ENCODE data around the gene COL5A1.

COL5A1 gene

GRCh38 chr9:134691695-134692572 is 50.3 kb downstream of the COL5A1 start:
- Mint-ChIP-seq H3K4me3 (no peak overlapping the region), H3K27ac (no peak overlapping the region), H3K27me3 (ENCODE audit: low read depth) (no peaks in the 10 kb centered on the region), H3K36me3 (ENCODE audit: low read depth) (peaks cover 4% of the 10 kb centered on the region), H3K9me3 (no peaks in the 10 kb centered on the region), H3K4me1 (peaks cover under 1% of the 10 kb centered on the region)
- TF ChIP-seq, protein P1, sequence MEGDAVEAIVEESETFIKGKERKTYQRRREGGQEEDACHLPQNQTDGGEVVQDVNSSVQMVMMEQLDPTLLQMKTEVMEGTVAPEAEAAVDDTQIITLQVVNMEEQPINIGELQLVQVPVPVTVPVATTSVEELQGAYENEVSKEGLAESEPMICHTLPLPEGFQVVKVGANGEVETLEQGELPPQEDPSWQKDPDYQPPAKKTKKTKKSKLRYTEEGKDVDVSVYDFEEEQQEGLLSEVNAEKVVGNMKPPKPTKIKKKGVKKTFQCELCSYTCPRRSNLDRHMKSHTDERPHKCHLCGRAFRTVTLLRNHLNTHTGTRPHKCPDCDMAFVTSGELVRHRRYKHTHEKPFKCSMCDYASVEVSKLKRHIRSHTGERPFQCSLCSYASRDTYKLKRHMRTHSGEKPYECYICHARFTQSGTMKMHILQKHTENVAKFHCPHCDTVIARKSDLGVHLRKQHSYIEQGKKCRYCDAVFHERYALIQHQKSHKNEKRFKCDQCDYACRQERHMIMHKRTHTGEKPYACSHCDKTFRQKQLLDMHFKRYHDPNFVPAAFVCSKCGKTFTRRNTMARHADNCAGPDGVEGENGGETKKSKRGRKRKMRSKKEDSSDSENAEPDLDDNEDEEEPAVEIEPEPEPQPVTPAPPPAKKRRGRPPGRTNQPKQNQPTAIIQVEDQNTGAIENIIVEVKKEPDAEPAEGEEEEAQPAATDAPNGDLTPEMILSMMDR (IDR thresholded peaks at IDR 0.05; ENCODE audit: unreplicated experiment in 3 of 3), result no peak

DNA sequence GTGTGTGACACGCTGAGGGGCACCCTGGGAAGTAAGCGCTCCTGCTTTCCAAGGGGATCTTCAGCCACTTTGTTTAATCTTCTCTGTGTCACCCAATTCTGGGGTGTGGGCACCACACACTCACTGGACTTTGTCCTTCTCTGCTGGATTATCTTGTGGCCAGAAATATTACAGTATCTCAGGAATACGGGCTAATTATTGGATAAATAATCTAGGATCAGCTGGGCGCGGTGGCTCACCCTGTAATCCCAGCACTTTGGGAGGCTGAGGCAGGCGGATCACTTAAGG is 50.9 kb downstream of the COL5A1 start:
- H3K27me3 Mint-ChIP-seq (ENCODE audit: low read depth), result no peaks in the 10 kb centered on the region
- peaks cover 5% of the 10 kb centered on the region for H3K4me1 Mint-ChIP-seq
- H3K27ac Mint-ChIP-seq, result no peak overlapping the region
- H3K4me3 Mint-ChIP-seq, result no peak overlapping the region
- H3K9me3 Mint-ChIP-seq, result no peaks in the 10 kb centered on the region
- peaks cover 4% of the 10 kb centered on the region for H3K36me3 Mint-ChIP-seq (ENCODE audit: low read depth)
- TF ChIP-seq, protein P1 (IDR thresholded peaks at IDR 0.05; ENCODE audit: unreplicated experiment in 3 of 3), result no peak

- H3K9me3 Mint-ChIP-seq, result no peaks in the 10 kb centered on the region
- TF ChIP-seq, protein P1 (IDR thresholded peaks at IDR 0.05; ENCODE audit: unreplicated experiment in 3 of 3), result no peak
- peaks cover 4% of the 10 kb centered on the region for H3K36me3 Mint-ChIP-seq (ENCODE audit: low read depth)
- no peak overlapping the region for H3K27ac Mint-ChIP-seq
- no peaks in the 10 kb centered on the region for H3K27me3 Mint-ChIP-seq (ENCODE audit: low read depth)
- no peak overlapping the region for H3K4me3 Mint-ChIP-seq
- H3K4me1 Mint-ChIP-seq, result peaks cover 5% of the 10 kb centered on the region
These were observed 51.4 kb downstream of the COL5A1 start for GRCh38 chr9:134693011-134693410.

DNA sequence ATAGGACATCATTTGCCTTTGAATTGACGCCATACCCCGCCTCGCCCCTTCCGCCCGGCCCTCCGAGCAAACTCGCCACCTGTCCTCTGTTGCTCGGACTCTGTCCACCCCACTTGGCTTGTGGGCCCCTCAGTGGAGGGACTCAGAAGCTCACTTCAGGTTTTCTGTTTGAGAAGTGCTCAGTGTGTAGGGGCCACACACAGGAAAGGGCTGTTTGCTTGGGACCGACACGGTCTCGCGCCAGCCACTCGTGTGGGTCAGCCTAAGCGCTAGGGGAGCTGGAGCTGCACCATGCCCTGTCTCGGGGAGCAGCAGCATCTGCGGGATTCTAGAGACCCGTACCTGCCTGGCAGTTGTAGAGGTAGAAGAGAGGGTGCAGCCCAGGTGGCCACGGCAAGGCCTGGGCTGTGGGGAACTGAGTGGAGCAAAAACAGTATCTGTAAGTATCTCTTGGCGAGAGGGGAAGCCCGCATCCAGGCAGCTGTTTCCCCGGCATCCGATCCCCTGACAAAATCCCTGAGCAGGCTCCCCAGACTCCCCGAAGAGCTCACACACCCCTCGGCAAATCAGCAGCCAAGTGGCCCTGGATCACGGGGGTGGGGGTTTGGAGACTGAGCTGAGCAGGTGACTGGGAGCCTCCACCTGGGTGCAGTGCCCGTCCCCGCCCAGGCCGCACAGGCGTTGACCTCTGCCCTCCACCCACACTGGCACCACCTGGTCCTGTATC is 52.2 kb downstream of the COL5A1 start:
- Mint-ChIP-seq H3K4me1 (peaks cover 5% of the 10 kb centered on the region), H3K4me3 (no peak overlapping the region), H3K9me3 (no peaks in the 10 kb centered on the region), H3K27ac (no peak overlapping the region), H3K36me3 (ENCODE audit: low read depth) (peaks cover 4% of the 10 kb centered on the region), H3K27me3 (ENCODE audit: low read depth) (no peaks in the 10 kb centered on the region)
- TF ChIP-seq, protein P1 (IDR thresholded peaks at IDR 0.05; ENCODE audit: unreplicated experiment in 3 of 3), result no peak

DNA sequence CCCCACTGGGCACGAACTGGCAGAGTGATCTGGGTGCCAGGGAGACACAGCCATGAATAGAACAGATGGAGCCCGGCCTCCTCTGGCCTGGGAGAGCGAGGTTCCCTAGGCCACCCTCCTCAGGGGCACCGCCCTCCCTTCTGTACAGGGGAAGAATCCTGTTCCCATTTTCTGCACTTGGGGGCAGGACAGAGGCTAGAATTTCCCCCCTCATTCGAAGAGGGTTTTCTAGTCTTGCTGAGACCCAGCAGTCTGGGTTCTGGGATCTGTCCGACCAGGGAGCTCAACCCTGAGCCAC is 52.7 kb downstream of the COL5A1 start:
- no peak overlapping the region for H3K27ac Mint-ChIP-seq
- no peaks in the 10 kb centered on the region for H3K27me3 Mint-ChIP-seq (ENCODE audit: low read depth)
- TF ChIP-seq, protein P1 (IDR thresholded peaks at IDR 0.05; ENCODE audit: unreplicated experiment in 3 of 3), result no peak
- H3K4me3 Mint-ChIP-seq, result no peak overlapping the region
- H3K4me1 Mint-ChIP-seq, result peaks cover 5% of the 10 kb centered on the region
- no peaks in the 10 kb centered on the region for H3K9me3 Mint-ChIP-seq
- H3K36me3 Mint-ChIP-seq (ENCODE audit: low read depth), result peaks cover 4% of the 10 kb centered on the region

- no peak overlapping the region for H3K4me3 Mint-ChIP-seq
- H3K4me1 Mint-ChIP-seq, result peaks cover 5% of the 10 kb centered on the region
- H3K27ac Mint-ChIP-seq, result no peak overlapping the region
- no peaks in the 10 kb centered on the region for H3K9me3 Mint-ChIP-seq
- TF ChIP-seq, protein P1 (IDR thresholded peaks at IDR 0.05; ENCODE audit: unreplicated experiment in 3 of 3), result no peak
- H3K36me3 Mint-ChIP-seq (ENCODE audit: low read depth), result peaks cover 7% of the 10 kb centered on the region
- no peaks in the 10 kb centered on the region for H3K27me3 Mint-ChIP-seq (ENCODE audit: low read depth)
These were observed 53.1 kb downstream of the COL5A1 start for GRCh38 chr9:134694714-134695113.

Data from nephron (organoid).